ENCODE data around the gene METTL21C. TPM values are rescaled to one million over a fixed set of nuclear protein-coding genes. Genes with fewer than 3 reads are reported as not detected.

The METTL21C gene
- total RNA-seq, 1 experiment from 2014 or later = not detected

GRCh38 chr13:102721800-102722231 is 27.0 kb upstream of the METTL21C start:
- no peaks in the 10 kb centered on the region for H3K9me3 ChIP-seq (ENCODE audit: low read depth, low read length, poor library complexity, severe bottlenecking)
- H3K4me3 ChIP-seq (ENCODE audit: low read depth, low read length, poor library complexity, severe bottlenecking) = no peak overlapping the region
- intact Hi-C loops (cut with micrococcal nuclease; ENCODE audit: unreplicated experiment) = loop anchor here (5.0 to 10.0 kb wide), 2 partner anchors 130 to 777 kb away; no protein-coding TSS in a partner anchor
- no peaks in the 10 kb centered on the region for H3K27me3 ChIP-seq (replicated peaks; ENCODE audit: insufficient read depth, low read depth, low read length, poor library complexity)
- POLR2A ChIA-PET (ENCODE audit: low non-redundant PET) = no interaction called here
- DNase-seq (ENCODE audit: low spot score) = no peak
- no peak for TF ChIP-seq EZH2 (IDR thresholded peaks at IDR 0.05; ENCODE audit: borderline replicate concordance, low read depth, low read length, poor library complexity, severe bottlenecking)
- TF ChIP-seq CTCF (conservative IDR thresholded peaks at IDR 0.05; ENCODE audit: low read depth, low read length) = no peak
- H3K27ac ChIP-seq (ENCODE audit: low read depth, low read length, poor library complexity, severe bottlenecking) = no peak overlapping the region
- BruUV-seq (replicated peaks) = no TSS peak
- CTCF ChIA-PET = no interaction called here
- H3K36me3 ChIP-seq (ENCODE audit: insufficient read depth, low read length, poor library complexity, severe bottlenecking) = no peaks in the 10 kb centered on the region
- no peaks in the 10 kb centered on the region for H3K4me1 ChIP-seq (ENCODE audit: insufficient read depth, low read length, poor library complexity, severe bottlenecking)

- Histone ChIP-seq H3K36me3 (ENCODE audit: insufficient read depth, low read length, poor library complexity, severe bottlenecking) (no peaks in the 10 kb centered on the region), H3K4me3 (ENCODE audit: low read depth, low read length, poor library complexity, severe bottlenecking) (no peak overlapping the region), H3K27ac (ENCODE audit: low read depth, low read length, poor library complexity, severe bottlenecking) (no peak overlapping the region), H3K27me3 (replicated peaks; ENCODE audit: insufficient read depth, low read depth, low read length, poor library complexity) (no peaks in the 10 kb centered on the region), H3K9me3 (ENCODE audit: low read depth, low read length, poor library complexity, severe bottlenecking) (no peaks in the 10 kb centered on the region), H3K4me1 (ENCODE audit: insufficient read depth, low read length, poor library complexity, severe bottlenecking) (no peaks in the 10 kb centered on the region)
- ChIA-PET POLR2A (ENCODE audit: low non-redundant PET) (no interaction called here), CTCF (no interaction called here)
- DNase-seq (ENCODE audit: low spot score) = no peak
- no peak for TF ChIP-seq EZH2 (IDR thresholded peaks at IDR 0.05; ENCODE audit: borderline replicate concordance, low read depth, low read length, poor library complexity, severe bottlenecking)
- intact Hi-C loops (cut with micrococcal nuclease; ENCODE audit: unreplicated experiment) = no loop called here
- BruUV-seq (replicated peaks) = no TSS peak
Measured at GRCh38 chr13:102718746-102719145, 23.9 kb upstream of the METTL21C start.

GRCh38 chr13:102715447-102715846 is 20.6 kb upstream of the METTL21C start:
- no TSS peak for BruUV-seq (replicated peaks)
- no peaks in the 10 kb centered on the region for H3K4me1 ChIP-seq (ENCODE audit: insufficient read depth, low read length, poor library complexity, severe bottlenecking)
- no peak overlapping the region for H3K4me3 ChIP-seq (ENCODE audit: low read depth, low read length, poor library complexity, severe bottlenecking)
- no peaks in the 10 kb centered on the region for H3K9me3 ChIP-seq (ENCODE audit: low read depth, low read length, poor library complexity, severe bottlenecking)
- ChIA-PET POLR2A (ENCODE audit: low non-redundant PET) (no interaction called here), CTCF (no interaction called here)
- TF ChIP-seq EZH2 (IDR thresholded peaks at IDR 0.05; ENCODE audit: borderline replicate concordance, low read depth, low read length, poor library complexity, severe bottlenecking) (no peak), CTCF (conservative IDR thresholded peaks at IDR 0.05; ENCODE audit: low read depth, low read length) (no peak)
- peak; percentile 29 for DNase-seq (ENCODE audit: low spot score)
- no peaks in the 10 kb centered on the region for H3K36me3 ChIP-seq (ENCODE audit: insufficient read depth, low read length, poor library complexity, severe bottlenecking)
- H3K27me3 ChIP-seq (replicated peaks; ENCODE audit: insufficient read depth, low read depth, low read length, poor library complexity) = no peaks in the 10 kb centered on the region
- intact Hi-C loops (cut with micrococcal nuclease; ENCODE audit: unreplicated experiment) = no loop called here
- no peak overlapping the region for H3K27ac ChIP-seq (ENCODE audit: low read depth, low read length, poor library complexity, severe bottlenecking)

GRCh38 chr13:102710261-102710679 is 15.4 kb upstream of the METTL21C start:
- TF ChIP-seq EZH2 (IDR thresholded peaks at IDR 0.05; ENCODE audit: borderline replicate concordance, low read depth, low read length, poor library complexity, severe bottlenecking) (no peak), CTCF (conservative IDR thresholded peaks at IDR 0.05; ENCODE audit: low read depth, low read length) (no peak)
- no peak overlapping the region for H3K4me3 ChIP-seq (ENCODE audit: low read depth, low read length, poor library complexity, severe bottlenecking)
- DNase-seq (ENCODE audit: low spot score) = no peak
- peaks cover 8% of the 10 kb centered on the region for H3K4me1 ChIP-seq (ENCODE audit: insufficient read depth, low read length, poor library complexity, severe bottlenecking)
- intact Hi-C loops (cut with micrococcal nuclease; ENCODE audit: unreplicated experiment) = no loop called here
- no peaks in the 10 kb centered on the region for H3K36me3 ChIP-seq (ENCODE audit: insufficient read depth, low read length, poor library complexity, severe bottlenecking)
- no TSS peak for BruUV-seq (replicated peaks)
- ChIA-PET CTCF (interaction anchor here (1.5 kb wide), 1 partner anchor 15 kb away, joined by 4 read pairs; no protein-coding TSS in a partner anchor), POLR2A (ENCODE audit: low non-redundant PET) (no interaction called here)
- H3K27ac ChIP-seq (ENCODE audit: low read depth, low read length, poor library complexity, severe bottlenecking) = no peak overlapping the region
- H3K9me3 ChIP-seq (ENCODE audit: low read depth, low read length, poor library complexity, severe bottlenecking) = no peaks in the 10 kb centered on the region
- H3K27me3 ChIP-seq (replicated peaks; ENCODE audit: insufficient read depth, low read depth, low read length, poor library complexity) = no peaks in the 10 kb centered on the region
